Stimulated activated memory B cell treated with anti-CD40 and anti-IgM and Interleukin-4, amounts not matched to agents 10 μg/mL and 1 μg/mL and 100 μg/mL, for 72 hours (primary cell): ENCODE data around the gene STEAP2.
"Not testable (repeated sequence)": the region's sequence is repeated elsewhere in the genome, so short reads cannot be mapped to it uniquely, and the experiment has no call there.

Experiments used
- ATAC-seq: fragments of 150-1000 bp; cut with Tn5 transposase; 2 replicates; pipeline ENCODE4 v1.10.0; 2021
- H3K27ac Mint-ChIP-seq: one replicate; pipeline ENCODE4 v1.8.0; 2022; ENCODE audit warnings: mild to moderate bottlenecking, mixed read lengths
- H3K27me3 Mint-ChIP-seq: one replicate; pipeline ENCODE4 v1.8.0; 2022; ENCODE audit warnings: mixed read lengths
- H3K36me3 Mint-ChIP-seq: one replicate; pipeline ENCODE4 v1.8.0; 2022; ENCODE audit warnings: mixed read lengths
- H3K4me1 Mint-ChIP-seq: one replicate; pipeline ENCODE4 v1.8.0; 2022; ENCODE audit warnings: mixed read lengths
- H3K4me3 Mint-ChIP-seq: one replicate; pipeline ENCODE4 v1.8.0; 2022; ENCODE audit warnings: mild to moderate bottlenecking, moderate library complexity, mixed read lengths
- H3K9me3 Mint-ChIP-seq: one replicate; pipeline ENCODE4 v1.8.0; 2022; ENCODE audit warnings: mixed read lengths

The STEAP2 gene

DNA sequence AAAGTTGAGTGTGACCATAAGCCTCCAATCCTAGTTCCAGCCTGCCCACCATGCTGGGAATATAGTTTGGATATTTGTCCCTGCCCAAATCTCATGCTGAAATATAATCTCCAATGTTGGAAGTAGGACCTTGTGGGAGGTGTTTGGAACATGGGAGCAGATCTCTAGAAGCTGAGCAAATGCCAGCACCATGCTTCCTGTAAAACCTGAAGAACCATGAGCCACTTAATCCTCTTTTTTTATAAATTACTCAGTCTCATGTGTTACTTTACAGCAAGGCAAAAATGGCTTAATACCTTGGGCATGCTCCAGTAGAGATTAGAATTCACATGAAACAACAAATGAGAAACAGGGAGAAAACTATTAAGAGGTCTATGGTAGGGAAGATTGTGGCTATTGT lies 30.1 kb upstream of the STEAP2 start:
- peaks cover 20% of the 10 kb centered on the region for H3K4me1 Mint-ChIP-seq
- H3K4me3 Mint-ChIP-seq = no peak overlapping the region
- no peaks in the 10 kb centered on the region for H3K9me3 Mint-ChIP-seq
- no peak overlapping the region for H3K27ac Mint-ChIP-seq
- no peaks in the 10 kb centered on the region for H3K27me3 Mint-ChIP-seq
- no peak for ATAC-seq
- no peaks in the 10 kb centered on the region for H3K36me3 Mint-ChIP-seq

DNA sequence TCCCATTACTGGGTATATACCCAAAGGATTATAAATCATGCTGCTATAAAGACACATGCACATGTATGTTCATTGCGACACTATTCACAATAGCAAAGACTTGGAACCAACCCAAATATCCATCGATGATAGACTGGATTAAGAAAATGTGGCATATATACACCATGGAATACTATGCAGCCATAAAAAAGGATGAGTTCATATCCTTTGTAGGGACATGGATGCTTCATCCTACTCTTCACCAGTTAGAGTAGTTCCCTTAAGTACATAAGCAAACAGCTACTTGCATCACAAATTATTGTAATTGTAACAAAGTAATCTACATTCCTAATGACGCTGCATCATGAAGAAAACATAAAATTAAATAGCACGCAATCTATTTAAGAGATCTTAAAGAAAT lies 25.2 kb upstream of the STEAP2 start:
- not testable (repeated sequence) for ATAC-seq, H3K9me3 Mint-ChIP-seq, H3K27me3 Mint-ChIP-seq, H3K36me3 Mint-ChIP-seq, H3K4me3 Mint-ChIP-seq, H3K27ac Mint-ChIP-seq
- peaks cover 13% of the 10 kb centered on the region for H3K4me1 Mint-ChIP-seq

DNA sequence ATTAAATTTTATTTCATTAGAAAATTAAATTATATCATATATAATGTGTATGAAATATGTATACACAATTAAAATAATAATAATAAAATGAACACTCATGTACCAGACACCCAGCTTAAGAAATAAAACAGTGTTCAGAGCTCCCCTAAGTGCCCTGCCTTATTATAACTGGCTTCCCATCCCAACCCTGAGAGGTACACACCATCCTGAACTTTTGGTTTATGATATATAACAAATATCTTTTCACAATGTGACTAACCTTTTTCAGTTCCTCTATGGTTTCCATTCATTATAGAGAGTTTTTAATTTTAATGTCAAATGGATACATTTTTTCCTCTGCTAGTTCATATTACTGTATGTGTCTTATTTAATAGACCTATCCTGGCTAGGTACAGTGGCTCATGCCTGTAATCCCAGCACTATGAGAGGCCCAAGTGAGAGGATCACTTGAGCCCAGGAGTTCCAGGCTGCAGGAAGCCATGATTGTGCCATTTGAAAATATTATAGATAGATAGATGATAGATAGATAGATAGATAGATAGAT lies 24.0 kb upstream of the STEAP2 start:
- peaks cover 3% of the 10 kb centered on the region for H3K9me3 Mint-ChIP-seq
- H3K4me3 Mint-ChIP-seq = no peak overlapping the region
- ATAC-seq = peak; percentile 39
- H3K27me3 Mint-ChIP-seq = no peaks in the 10 kb centered on the region
- no peaks in the 10 kb centered on the region for H3K36me3 Mint-ChIP-seq
- H3K4me1 Mint-ChIP-seq = peaks cover 13% of the 10 kb centered on the region
- peak overlapping the region; percentile 43 for H3K27ac Mint-ChIP-seq

DNA sequence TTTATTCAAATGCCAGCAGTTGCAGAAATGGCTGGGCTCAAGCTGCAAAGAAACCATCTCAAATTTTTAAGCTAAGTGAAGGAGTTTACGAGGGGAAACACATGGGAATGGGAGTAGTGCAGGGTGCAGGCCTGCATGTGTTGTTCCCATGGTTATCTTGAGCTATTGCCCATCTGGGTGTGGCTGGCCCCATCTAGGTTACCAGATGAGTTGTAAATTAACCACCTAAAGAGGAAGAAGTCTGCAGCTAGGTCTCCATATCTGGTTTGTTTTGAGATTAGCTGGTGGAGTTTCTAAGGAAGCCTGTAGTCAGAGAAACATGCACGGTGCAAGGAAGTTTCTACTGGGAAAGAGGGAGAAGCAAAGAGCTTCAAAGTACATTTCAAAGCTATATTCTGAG lies 23.3 kb upstream of the STEAP2 start:
- peak overlapping the region; percentile 43 for H3K27ac Mint-ChIP-seq
- no peaks in the 10 kb centered on the region for H3K36me3 Mint-ChIP-seq
- H3K4me1 Mint-ChIP-seq = peaks cover 13% of the 10 kb centered on the region
- H3K9me3 Mint-ChIP-seq = peaks cover 3% of the 10 kb centered on the region
- peak; percentile 76 for ATAC-seq
- no peaks in the 10 kb centered on the region for H3K27me3 Mint-ChIP-seq
- H3K4me3 Mint-ChIP-seq = no peak overlapping the region

DNA sequence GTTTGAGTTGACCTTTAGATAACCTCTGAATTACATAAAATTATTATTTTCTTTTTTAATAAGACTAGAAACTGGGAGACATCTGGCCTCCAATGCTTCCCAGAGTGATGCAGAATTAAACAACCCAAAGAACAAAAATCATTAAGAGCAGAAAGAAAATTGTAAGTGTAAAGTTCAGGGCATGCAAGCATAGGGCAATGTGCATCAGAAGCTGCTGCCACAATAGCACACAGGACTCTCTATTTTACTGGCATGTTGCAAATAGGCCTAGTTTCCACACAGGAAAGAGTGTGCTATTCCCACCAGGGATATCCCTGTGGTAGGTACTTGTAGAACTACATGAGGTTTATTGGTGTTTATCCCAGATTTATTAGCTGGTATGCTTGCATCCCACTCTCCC lies 20.5 kb upstream of the STEAP2 start:
- no peak overlapping the region for H3K4me3 Mint-ChIP-seq
- no peaks in the 10 kb centered on the region for H3K27me3 Mint-ChIP-seq
- peaks cover 13% of the 10 kb centered on the region for H3K4me1 Mint-ChIP-seq
- no peak for ATAC-seq
- peaks cover 3% of the 10 kb centered on the region for H3K9me3 Mint-ChIP-seq
- H3K36me3 Mint-ChIP-seq = no peaks in the 10 kb centered on the region
- H3K27ac Mint-ChIP-seq = no peak overlapping the region

DNA sequence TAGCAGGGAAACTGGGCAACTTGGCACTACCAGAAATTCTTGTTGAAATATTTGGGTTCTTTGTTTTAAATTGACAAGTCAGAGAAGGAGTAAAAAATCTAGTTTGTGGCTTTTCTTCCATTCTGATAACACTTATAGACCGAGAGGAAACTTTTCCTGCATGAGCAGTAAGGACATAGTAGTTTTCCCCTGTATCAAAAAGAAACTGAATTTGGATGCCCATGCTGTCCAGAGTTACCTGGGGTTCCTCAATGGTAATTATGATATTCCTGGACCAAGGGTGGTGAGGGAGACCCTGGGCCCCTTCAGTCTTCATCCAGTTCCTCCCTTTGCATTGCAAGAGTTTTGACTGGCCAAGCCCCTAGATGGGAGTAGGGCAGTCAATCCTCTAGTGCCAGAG lies 19.9 kb upstream of the STEAP2 start:
- no peak overlapping the region for H3K4me3 Mint-ChIP-seq
- H3K4me1 Mint-ChIP-seq = peaks cover 13% of the 10 kb centered on the region
- H3K27me3 Mint-ChIP-seq = no peaks in the 10 kb centered on the region
- H3K9me3 Mint-ChIP-seq = peaks cover 3% of the 10 kb centered on the region
- H3K36me3 Mint-ChIP-seq = no peaks in the 10 kb centered on the region
- ATAC-seq = no peak
- H3K27ac Mint-ChIP-seq = no peak overlapping the region

DNA sequence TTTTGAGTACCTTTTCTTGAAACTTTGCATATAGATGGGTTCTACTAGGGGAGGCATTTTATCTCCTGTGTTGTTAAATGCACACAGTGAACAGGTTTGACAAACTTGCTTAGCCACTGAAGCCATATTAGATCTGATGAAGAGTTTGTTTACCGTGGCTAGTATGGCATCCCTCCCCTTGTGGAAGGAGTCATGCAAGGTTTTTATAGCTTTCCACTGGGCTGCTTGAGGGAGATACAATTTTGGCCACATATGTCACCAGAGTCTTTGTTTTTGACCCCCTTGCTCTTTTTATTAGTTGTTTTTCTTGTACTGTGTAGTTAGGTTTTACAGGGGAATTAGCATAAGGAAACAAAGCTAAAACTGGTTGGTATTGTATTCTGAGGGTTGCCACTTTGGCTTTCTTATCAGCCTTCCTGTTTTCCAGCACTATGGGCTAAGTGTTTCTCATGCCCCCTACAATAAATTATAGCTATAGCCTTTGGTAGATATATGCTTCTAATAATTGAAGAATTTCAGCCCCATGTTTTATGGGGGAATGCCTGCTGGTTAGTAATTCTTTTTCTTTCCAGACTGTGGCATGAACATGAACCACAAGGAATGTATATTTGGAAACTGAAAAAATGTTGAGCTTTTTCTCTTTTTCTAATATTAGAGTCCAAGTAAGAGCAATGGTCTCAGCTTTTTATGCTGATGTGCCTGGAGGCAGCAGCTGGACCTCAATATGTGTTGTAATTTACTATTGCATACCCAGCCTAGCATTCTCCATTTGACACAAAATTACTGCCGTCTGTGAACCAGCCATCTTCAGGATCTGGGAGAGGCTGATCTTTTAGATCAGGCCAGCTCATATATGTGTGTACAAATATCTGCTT lies 18.4 kb upstream of the STEAP2 start:
- peaks cover 6% of the 10 kb centered on the region for H3K4me1 Mint-ChIP-seq
- no peaks in the 10 kb centered on the region for H3K27me3 Mint-ChIP-seq
- ATAC-seq = no peak
- peaks cover 3% of the 10 kb centered on the region for H3K9me3 Mint-ChIP-seq
- H3K36me3 Mint-ChIP-seq = no peaks in the 10 kb centered on the region
- H3K4me3 Mint-ChIP-seq = no peak overlapping the region
- H3K27ac Mint-ChIP-seq = no peak overlapping the region

DNA sequence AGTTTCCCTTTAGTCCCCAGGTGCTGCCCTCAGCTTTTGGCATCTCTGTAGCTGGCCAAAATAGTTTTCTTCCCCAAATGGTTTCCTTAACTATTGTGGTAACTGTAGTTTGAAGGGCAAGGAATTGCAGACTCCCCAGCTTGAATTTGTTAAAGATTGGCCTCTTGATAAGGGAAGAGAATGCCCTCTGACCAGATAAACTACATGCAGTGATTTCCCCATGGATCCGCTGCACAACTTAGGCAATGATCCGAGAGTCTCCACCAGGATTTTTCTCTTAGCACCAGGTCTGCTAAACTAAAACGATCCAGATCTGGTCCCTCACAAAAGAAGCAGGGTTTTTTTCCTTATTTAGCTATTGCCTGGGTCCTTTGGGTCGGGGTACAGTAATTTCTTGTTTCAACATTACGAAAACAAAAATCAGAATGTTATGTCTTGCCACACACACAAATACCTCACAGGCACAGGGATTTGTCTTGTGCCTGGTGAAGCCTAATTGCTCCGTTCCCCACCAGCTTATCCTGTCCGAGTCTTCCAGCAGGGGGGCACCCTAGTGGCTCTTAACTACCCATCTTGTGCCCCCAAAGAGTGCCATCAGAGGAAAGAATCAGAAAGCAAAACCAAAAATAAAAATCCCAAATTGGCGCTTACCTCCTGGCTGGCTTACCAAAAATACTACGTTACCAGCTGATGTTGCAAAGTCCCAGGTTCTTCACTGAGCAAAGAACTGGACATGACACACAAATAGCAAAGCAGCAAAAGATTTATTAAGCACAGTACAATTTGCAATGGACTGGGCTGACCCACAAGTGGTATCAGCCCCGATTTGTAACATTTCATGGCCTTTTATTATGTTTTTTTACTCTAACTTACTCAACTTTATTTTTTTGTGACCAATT lies 16.4 kb upstream of the STEAP2 start:
- H3K9me3 Mint-ChIP-seq = peaks cover 3% of the 10 kb centered on the region
- H3K36me3 Mint-ChIP-seq = no peaks in the 10 kb centered on the region
- H3K27ac Mint-ChIP-seq = no peak overlapping the region
- no peak for ATAC-seq
- H3K4me3 Mint-ChIP-seq = no peak overlapping the region
- H3K27me3 Mint-ChIP-seq = no peaks in the 10 kb centered on the region
- H3K4me1 Mint-ChIP-seq = no peaks in the 10 kb centered on the region

DNA sequence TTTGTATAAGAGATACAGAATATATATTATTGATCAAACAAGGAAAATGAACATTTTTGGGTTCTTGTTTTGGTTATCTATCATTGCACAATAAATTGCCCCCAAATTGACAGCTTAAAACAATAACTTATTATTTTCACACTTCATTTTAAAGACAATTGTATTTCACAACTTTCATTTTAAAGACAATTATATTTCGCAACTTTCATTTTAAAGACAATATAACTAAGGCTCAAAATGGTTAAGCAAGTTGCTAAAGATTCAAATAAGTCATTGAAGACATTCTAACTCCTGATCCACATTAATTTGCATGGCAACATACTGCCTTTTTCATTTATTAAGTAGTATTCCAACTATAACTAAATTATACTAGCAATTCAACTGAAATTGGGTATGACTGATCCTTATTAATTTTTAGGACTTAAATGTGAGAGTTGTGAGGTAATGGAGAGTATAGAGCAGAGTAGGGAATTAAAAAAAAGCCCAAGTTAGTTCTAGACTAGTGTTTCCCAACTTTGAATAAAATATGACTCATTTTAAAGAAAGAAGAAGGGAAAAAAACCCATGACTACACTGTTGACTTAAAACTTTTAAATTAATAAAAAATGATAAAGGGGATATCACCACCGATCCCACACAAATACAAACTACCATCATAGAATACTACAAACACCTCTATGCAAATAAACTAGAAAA lies 9.9 kb upstream of the STEAP2 start:
- Mint-ChIP-seq H3K4me1 (no peaks in the 10 kb centered on the region), H3K27ac (no peak overlapping the region)

DNA sequence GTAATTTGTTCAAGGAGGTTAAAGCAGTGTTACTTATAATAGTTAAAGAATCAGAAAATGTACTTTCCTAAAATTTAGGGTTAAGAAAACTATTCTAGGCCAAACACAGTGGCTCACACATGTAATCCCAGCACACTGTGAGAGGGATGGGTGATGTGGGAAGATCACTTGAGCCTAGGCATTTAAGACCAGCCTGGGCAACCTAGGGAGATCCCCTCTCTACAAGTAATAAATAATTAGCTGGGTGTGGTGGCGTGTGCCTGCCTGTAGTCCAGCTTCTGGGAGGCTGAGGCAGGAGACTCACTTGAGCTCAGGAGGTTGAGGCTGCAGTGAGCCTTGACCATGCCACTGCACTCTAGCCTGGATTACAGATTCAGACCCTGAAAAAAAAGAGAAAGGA lies 3.6 kb upstream of the STEAP2 start:
- Mint-ChIP-seq H3K27me3 (peaks cover 15% of the 10 kb centered on the region), H3K4me3 (no peak overlapping the region), H3K27ac (no peak overlapping the region), H3K9me3 (peaks cover 5% of the 10 kb centered on the region), H3K4me1 (peaks cover 17% of the 10 kb centered on the region), H3K36me3 (no peaks in the 10 kb centered on the region)
- no peak for ATAC-seq

More for the DNA sequence above, 9.9 kb upstream of the STEAP2 start:
- Mint-ChIP-seq H3K4me3 (no peak overlapping the region), H3K36me3 (no peaks in the 10 kb centered on the region), H3K27me3 (no peaks in the 10 kb centered on the region), H3K9me3 (peaks cover 2% of the 10 kb centered on the region)
- no peak for ATAC-seq

DNA sequence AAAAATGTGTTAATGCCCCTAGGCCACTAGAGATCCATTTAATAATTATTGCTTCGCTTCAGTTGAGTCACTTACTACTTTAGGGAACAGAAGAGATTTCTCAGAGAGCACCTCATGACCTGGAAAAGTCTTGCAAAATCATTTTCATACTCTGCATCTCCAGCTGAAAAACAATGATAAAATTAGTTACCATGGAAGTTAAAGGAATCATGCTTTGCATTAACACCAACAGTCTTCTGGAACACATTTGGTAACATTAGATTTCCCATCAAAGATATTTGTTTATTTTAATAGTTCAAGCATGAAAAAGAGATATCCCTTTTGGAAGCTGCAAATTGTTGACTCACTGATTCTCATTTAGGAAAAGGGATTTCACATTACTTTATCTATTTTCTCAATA lies 1.8 kb upstream of the STEAP2 start:
- Mint-ChIP-seq H3K27ac (no peak overlapping the region), H3K36me3 (no peaks in the 10 kb centered on the region), H3K27me3 (peaks cover 15% of the 10 kb centered on the region), H3K9me3 (peaks cover 3% of the 10 kb centered on the region), H3K4me3 (no peak overlapping the region), H3K4me1 (peaks cover 17% of the 10 kb centered on the region)
- no peak for ATAC-seq

DNA sequence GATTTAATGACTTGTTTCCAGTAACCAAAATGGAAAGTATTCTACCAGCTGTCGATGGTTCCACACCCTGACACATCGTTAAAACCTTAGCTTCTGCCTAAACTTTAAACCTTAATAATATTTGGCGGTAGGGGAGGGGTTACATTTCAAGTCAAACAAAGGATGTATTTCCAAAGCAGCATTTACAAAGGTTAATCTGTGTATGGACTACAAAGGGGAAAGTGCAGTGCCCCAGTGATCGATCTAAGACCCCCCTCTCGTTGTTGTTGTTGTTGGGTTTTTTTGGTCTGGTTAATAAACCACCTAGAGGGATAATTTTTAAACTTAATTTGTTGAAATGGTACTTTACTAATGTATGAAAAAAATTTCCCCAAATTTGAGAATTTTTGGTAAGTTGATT lies 1.1 kb upstream of the STEAP2 start:
- H3K9me3 Mint-ChIP-seq = peaks cover 3% of the 10 kb centered on the region
- H3K4me1 Mint-ChIP-seq = peaks cover 17% of the 10 kb centered on the region
- no peaks in the 10 kb centered on the region for H3K36me3 Mint-ChIP-seq
- peaks cover 15% of the 10 kb centered on the region for H3K27me3 Mint-ChIP-seq
- H3K4me3 Mint-ChIP-seq = no peak overlapping the region
- no peak for ATAC-seq
- H3K27ac Mint-ChIP-seq = no peak overlapping the region

DNA sequence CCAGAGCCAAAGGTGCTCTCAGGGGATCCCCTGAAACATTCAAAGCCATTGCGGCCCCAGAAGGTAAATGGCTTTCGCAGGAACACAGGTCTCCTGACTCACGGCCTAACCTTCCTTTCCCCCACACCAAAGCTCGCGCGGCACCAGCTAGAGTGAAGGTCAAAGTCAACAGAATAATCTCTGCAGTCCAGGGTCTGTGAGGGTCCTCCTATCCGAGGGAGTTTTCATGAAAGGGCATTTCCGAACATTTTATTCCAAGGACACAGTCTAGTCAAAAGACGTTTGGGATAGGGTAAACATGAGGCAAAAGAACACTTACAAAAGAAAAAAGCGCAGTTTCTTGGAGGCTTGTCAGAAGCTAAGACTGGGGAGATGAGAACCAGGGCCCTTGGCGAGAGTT lies 559 bp upstream of the STEAP2 start:
- no peaks in the 10 kb centered on the region for H3K36me3 Mint-ChIP-seq
- peak overlapping the region; percentile 75 for H3K4me3 Mint-ChIP-seq
- peaks cover 17% of the 10 kb centered on the region for H3K4me1 Mint-ChIP-seq
- peaks cover 15% of the 10 kb centered on the region for H3K27me3 Mint-ChIP-seq
- no peak for ATAC-seq
- no peak overlapping the region for H3K27ac Mint-ChIP-seq
- peaks cover 3% of the 10 kb centered on the region for H3K9me3 Mint-ChIP-seq

DNA sequence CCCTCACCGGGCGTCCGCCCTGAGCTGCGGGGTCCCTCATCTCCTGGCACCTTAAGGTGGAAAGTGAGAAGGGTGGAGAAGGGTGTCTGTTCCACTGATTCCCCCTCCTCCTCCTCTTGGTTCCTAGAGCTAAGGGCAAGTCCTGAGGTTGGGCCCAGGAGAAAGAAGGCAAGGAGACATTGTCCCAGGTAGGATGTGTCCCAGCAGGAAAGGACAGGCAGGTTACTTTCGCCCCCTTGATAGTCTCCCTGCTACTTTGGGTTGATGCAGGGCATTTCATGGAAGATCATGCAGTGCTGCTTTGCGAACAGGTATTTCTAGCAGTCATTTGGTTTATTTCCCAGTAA lies 582 bp downstream of the STEAP2 start:
- peaks cover 15% of the 10 kb centered on the region for H3K27me3 Mint-ChIP-seq
- peaks cover 3% of the 10 kb centered on the region for H3K9me3 Mint-ChIP-seq
- peaks cover 17% of the 10 kb centered on the region for H3K4me1 Mint-ChIP-seq
- no peak overlapping the region for H3K27ac Mint-ChIP-seq
- no peaks in the 10 kb centered on the region for H3K36me3 Mint-ChIP-seq
- ATAC-seq = no peak
- peak overlapping the region; percentile 75 for H3K4me3 Mint-ChIP-seq

DNA sequence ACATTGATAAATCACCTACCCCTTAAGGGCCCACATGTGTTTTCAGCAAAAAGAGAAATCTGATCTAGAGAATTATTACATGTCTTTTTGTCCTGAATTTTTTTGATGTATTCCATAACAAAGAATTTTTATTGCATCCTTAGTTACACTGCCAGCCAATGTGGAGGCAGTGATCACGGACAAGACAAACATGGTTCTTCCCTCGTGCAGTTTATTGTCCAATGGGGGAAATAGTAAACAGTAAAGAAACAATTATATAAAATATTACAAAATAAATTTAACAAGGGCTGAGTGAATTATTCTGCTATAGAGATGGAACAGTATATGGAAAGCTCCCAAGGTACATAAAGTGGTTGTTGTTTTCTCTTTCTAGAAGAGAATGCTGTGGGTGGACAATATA lies 2.0 kb downstream of the STEAP2 start:
- no peak for ATAC-seq
- H3K9me3 Mint-ChIP-seq = no peaks in the 10 kb centered on the region
- no peak overlapping the region for H3K4me3 Mint-ChIP-seq
- no peak overlapping the region for H3K27ac Mint-ChIP-seq
- no peaks in the 10 kb centered on the region for H3K36me3 Mint-ChIP-seq
- H3K27me3 Mint-ChIP-seq = peaks cover 15% of the 10 kb centered on the region
- peaks cover 13% of the 10 kb centered on the region for H3K4me1 Mint-ChIP-seq
